ENCODE data around the gene AAK1.
A peak's percentile ranks its signal among the peaks of the same experiment; 100 is the strongest.
"Not testable (repeated sequence)": the region's sequence is repeated elsewhere in the genome, so short reads cannot be mapped to it uniquely, and the experiment has no call there.

AAK1 gene
- total RNA-seq: 92.6 to 160 (median 137) reads per million in 4 experiments

DNA sequence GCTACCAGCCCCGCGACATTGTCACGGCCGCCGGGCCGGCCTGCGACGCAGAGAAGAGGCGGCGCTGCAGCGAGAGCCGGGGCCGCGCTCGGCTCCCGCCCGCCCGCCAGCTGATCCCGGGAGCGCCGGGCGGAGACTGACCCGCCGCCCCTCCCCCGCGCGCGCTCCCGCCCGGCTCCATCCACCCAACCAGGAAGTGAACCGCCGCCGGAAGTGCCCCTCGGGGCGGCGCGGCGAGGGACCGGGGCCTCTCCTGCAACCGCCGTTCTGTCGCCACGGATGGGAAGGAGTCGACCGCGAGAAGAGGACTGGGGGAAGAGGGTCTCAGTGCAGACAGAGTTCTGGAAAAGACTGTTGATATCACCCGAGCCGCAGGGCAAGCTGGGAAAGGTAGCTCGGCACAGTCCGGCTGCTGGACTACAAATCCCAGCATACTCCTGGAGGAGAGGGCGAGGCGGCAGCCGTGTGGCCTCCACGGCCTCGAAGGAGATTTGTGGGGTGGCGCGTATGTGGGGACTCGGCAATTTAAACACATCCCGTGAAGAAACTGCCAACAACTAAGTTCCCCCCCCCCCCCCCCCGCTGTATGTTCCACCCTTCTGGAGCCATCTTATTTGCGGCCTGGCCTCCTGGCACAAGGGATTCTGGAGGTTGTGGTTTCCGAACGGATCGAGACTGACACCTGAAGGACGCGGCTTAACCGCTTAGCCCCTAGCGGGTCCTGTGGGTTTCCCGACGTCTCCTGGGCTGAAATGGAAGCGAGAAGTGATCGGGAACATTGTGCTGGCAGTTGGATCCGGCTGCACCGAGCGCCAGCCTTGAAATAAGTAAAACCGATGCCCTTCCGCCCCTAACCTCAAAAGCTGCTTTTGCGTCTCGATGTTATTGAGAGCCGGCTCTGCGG, at the start of gene AAK1:
TSS of gene AAK1 (minus strand) at position 138 of the 904 bp plus-strand sequence. CDS start 699 bp downstream, outside the sequence.
- peak; percentile 75 for DNase-seq

- DNase-seq: no peak
Measured at GRCh38 chr2:69692424-69692823, 48.9 kb upstream of the AAK1 start.

DNA sequence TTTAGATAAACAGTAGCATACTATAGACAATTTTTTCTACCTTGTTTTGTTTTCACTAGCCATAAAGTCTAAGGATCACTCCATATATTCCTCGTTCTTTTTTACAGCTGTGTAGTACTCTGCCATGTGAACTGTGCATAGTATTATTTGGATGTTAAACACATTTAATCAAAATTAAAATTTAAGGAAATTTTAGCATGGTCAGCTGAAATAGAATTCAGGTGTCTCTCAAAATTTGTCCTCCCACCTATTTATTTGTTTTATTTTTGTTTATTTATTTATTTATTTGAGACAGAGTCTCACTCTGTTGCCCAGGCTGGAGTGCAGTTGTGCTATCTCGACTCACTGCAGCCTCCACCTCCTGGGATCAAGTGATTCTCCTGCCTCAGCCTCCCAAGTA, 46.4 kb upstream of the AAK1 start:
- no peak for DNase-seq

DNA sequence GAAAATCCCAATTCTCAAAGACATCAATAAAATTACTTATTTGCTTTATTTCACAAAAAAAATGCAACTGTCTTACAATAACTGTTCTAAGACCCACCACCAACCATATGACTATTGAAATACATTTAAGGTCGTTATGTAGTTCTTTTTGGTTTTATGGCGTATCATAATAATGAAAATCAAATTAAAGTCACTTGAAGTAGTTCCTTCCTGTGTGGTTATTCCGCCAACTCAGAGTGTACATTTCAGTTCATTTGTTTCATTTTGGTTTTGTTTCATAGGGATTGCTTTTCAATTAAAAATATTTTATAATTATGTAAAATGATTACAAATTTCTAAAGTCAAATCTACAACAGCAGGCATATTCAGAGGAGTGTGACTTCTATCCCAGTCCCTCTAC, 45.9 kb upstream of the AAK1 start:
- DNase-seq: no peak

DNA sequence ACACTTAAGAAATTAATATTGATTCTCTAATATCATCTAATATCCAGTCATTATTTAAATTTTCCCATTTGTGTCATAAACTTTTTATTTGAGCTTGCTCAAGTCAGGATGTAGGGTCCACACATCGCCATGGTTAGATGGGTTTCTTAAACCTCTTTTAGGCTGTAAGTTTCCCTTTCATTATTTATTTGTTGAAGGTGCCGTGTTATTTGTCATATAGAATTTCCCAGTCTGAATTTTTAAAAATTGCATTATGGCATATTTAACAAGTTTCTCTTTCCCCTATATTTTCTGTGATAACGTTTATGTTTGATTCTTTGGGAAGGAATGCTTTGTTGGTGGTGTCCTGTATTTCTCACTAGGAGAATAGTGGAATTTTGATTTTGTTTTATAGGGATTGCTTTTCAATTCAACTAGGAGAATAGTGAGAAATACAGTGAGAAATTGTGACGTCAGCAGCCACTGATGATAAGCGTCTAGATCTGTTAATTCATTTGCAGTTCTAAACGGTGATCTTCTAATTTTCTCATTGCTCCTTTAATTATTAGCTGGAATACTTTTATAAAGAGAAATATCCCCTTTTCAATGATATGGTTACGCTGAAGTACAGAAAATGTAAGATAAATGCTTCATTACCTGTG, 44.6 kb upstream of the AAK1 start:
- DNase-seq: no peak

DNA sequence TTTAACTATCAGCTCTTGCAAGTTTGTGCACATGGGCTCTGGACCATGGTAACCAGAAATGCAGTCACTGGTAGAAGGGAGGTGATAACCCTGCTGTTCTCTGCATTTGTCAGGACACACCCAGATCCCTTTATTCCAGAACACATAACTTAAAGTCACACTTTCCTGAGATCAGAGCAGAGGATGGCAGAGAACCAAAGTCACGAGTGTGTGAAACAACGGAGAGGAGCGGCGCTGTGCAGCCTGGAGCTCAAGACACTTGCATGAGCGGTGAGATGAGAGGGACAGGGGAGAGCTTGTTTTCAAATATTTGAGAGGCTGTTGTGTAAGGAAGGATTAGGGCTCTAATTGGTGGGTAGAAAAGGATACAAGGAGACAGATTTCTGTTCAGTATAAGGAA, 43.3 kb upstream of the AAK1 start:
- no peak for DNase-seq

DNA sequence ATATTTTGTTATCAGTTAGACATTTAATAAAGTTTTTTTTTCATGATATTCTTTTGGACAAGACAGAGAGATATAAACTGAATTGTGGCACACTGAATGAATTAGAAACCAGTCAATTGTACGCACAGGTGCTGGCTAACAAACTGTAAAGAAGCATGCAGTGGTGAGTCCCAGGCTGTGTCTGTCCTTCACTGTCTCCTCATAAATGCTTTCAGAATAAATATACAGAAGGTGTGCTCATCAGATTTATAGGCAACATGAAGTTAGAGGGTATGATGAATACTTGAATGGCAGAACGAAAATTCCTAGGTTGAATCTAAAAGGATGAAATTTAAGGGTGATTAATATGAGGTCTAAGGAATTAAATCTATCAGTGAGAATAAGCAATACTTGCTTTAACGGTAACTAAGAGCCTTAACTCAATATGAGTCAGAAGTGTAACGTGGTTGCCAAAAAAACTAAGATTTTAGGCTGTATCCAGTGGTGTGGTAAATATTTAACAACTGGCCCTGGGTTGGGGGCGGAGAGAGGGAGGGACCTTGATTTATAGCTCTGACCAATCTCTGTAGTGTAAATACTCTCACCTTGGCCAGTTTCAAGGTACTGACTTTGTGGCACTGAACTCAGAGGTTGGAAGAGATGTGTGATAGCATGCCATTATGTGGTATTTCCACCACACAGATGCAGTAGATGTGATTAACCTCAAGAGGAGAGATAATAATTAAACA, 41.9 kb upstream of the AAK1 start:
- no peak for DNase-seq

DNA sequence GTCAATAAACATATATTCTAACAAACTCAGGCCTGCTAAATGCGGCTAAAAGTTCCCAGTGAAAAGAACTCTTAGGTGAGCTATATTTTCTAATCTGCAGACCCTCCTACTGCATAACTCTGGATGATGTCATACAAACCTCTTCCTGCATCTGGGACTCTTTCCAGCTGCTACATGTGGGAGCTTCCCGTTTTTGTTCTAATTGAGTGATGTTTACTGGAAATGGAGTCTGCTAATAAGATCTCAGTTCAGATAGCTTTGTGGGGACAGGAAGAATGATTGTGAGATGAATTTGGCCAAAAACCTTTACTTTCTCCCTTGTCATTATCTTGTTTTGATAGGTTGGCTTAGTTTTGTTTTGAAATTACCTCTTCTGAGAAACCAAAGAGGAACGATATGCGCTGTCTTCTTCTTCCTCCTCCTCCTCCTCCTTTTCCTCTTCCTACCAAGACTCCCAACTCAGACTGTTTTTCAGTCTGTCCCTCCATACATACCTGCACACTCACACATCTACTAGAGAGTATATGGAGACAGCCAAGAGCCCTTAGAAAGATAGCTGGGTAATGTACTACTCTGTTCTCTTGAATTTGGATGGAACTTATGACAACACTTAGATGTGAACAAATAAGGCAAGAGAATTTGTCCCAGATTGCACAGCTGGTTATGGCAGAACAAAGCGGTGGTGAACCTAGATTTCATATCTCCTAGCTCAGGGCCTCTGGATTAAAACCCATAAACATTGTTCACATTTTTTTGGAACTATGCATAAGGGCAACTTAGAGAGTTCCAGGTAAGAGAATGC, 39.8 kb upstream of the AAK1 start:
- no peak for DNase-seq

- DNase-seq: no peak
Measured at GRCh38 chr2:69682525-69682924, 39.0 kb upstream of the AAK1 start.

DNA sequence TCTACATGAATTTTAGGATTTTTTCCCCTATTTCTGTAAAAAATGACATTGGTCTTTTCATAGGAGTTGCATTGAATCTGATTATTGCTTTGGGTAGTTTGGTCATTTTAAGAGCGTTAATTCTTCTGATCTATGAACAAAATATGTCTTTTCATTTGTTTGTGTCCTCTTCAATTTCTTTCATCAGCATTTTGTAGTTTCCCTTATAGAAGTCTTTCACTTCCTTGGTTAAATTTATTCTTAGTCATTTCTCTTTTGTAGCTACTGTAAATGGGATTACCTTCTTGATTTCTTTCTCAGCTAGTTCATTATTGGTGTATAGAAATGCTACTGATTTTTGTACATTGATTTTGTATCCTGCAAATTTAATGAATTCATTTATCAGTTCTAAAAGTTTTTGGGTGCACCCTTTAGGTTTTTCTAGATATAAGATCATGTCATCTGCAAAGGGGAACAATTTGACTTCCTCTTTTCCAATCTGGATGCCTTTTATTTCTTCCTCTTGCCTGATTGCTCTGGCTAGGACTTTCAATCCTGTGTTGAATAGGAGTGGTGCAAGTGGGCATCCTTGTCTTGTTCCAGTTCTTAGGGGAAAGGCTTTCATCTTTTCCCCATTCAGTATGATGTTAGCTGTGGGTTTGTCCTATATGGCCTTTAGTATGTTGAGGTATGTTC, 36.6 kb upstream of the AAK1 start:
- DNase-seq: no peak

DNA sequence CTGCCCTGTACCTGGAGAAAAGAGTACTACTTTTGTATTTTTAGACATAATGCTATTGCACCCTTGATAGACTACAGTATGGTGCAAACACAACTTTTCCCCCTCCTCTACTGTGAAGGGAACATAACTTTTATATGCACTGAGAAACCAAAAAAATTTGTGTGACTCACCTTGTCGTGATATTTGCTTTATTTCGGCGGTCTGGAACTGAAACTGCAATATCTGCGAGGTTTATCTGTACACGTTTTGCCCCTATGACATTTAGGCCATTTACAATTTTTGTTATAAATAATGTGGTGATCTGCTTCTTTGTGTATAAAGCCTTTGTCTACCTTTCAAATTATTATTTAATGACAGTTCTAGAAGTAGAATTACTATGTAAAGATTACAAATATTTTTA, 34.4 kb upstream of the AAK1 start:
- no peak for DNase-seq

GRCh38 chr2:69676146-69676545, 32.6 kb upstream of the AAK1 start:
- no peak for DNase-seq

DNA sequence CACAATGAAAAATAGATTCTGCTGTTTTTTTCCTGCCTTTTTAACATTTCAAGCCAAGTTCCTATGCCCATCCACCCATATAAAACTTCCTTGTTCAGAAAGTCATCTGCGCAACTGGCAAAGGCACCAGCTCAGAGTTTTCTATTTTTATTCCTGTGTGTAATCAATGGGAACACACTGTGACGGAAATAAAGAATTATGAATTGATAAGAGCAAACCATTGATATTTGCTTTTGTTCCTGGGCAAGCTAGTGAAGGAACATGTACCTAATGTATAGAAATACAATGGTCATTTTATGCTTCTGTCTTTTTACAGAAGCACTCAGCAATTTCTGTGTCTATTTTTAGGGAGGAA, 30.8 kb upstream of the AAK1 start:
- DNase-seq: no peak

DNA sequence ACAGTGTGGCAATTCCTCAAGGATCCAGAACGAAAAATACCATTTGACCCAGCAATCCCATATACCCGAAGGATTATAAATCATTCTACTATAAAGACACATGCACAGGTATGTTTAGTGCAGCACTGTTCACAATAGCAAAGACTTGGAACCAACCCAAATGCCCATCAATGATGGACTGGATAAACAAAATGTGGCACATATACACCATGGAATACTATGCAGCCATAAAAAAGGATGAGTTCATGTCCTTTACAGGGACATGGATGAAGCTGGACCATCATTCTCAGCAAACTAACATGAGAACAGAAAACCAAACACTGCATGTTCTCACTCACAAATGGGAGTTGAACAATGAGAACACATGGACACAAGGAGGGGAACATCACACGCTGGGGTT, 29.6 kb upstream of the AAK1 start:
- not testable (repeated sequence) for DNase-seq

GRCh38 chr2:69669666-69670065, 26.1 kb upstream of the AAK1 start:
- DNase-seq: no peak

- no peak for DNase-seq
Measured at GRCh38 chr2:69668598-69668997, 25.1 kb upstream of the AAK1 start.

DNA sequence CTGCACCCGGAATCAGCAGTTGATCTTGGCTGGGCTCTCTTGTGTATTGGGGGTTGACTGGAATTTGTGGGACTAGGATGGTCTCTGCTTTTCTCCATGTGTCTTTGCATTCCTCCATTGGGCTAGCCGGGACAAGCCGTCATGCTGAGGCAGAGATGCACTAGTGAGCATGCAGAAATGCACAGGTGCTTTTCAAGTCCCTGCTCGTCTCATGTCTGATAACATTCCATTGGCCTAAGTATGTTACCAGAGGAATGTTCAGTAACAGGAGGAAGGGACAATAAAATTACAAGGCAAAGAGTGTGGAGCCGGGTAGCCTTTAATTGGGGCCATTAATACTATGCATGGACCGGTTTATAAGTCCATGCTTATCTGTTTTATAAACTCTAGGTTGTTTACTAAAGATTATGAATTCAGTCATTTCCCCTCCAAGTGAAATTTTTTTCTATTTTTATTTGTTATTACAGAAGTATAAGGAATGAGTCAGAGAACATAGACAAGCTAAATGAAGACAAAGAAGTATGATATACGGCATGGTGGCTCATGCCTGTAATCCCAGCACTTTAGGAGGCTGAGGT, 24.4 kb upstream of the AAK1 start:
- no peak for DNase-seq

- no peak for DNase-seq
Measured at GRCh38 chr2:69665152-69665551, 21.6 kb upstream of the AAK1 start.

DNA sequence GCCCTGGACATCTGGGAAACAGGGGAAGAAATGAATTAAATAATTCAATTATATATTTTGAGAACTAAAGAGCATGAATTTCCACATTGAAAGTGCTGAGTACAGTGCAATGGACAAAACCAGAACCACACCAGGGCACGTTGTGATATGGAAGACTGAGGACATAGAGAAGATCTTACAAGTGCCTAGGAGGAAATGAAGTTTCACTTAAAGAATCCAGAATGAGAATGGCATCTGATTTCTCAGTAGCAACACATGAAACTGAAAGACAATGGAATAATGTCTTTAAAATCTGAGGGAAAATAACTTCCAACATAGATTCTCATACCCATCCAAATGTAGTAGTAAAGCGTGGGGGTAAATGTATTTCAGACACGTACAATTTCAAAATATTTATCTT, 20.3 kb upstream of the AAK1 start:
- no peak for DNase-seq

DNA sequence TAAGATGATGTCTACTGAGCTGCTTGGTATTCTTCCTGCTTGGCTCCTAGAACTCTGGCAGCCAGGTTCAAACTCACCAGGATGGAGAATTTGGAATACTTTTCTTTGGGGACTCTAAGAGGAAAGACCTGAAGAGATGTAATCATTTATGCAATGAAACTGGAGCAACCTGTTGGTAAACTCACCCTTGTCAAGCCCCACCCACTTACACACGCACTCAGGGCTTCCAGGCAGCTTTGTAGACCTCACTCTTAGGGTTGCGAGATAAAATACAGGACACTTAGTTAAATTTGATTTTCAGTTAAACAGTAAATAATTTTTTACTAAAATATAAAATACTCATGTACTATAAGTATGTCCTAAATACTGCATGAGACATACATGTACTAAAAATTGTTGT, 19.0 kb upstream of the AAK1 start:
- not testable (repeated sequence) for DNase-seq

DNA sequence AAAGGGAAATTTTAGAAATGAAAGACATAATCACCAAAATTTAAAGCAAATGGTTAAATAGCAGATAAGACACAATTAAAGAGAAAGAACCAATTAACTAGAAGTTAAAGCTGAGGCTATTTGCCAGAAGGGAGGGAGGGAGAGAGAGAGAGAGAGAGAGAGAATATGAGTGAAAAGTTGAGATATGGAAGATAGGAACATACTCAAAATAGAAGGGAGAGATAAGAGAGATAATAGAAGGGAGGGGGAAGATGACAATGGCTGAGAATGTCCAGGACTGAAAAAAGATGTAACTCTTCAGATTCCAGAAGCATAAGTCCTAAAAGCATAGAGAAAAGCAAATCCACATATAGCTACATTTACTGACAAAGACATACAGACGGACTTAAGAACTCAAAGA, 17.1 kb upstream of the AAK1 start:
- no peak for DNase-seq

GRCh38 chr2:69659941-69660483, 16.5 kb upstream of the AAK1 start:
- DNase-seq: no peak
